ENCODE measurements around the gene PIGM. TPM values are rescaled to one million over a fixed set of nuclear protein-coding genes. Genes with fewer than 3 reads are reported as not detected.

The PIGM gene
- total RNA-seq, 1 donor from 2014 or later, result 7.0 TPM

DNA sequence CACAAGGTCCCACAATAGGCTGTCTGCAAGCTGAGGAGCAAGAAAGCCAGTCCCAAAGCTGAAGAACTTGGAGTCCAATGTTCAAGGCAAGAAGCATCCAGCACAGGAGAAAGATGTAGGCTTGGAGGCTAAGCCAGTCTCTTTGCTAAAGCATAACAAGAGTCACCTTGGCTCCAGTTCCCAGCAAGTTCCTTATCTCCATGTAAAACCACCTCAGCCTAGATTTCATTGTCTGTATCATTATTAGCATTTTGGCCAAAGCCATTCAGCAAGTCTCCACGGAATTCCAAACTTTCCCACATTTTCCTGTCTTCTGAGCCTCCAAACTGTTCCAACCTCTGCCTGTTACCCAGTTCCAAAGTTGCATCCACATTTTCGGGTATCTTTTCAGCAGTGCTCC is 36.9 kb downstream of the PIGM start:
- no peaks in the 10 kb centered on the region for H3K36me3 ChIP-seq (ENCODE audit: insufficient read depth, low read length)
- no peak overlapping the region for H3K9ac ChIP-seq (ENCODE audit: low read length)
- no peaks in the 10 kb centered on the region for H3K27me3 ChIP-seq (ENCODE audit: insufficient read depth, low read length)
- no peaks in the 10 kb centered on the region for H4K20me1 ChIP-seq (ENCODE audit: insufficient read depth, low read length)
- TF ChIP-seq, protein P1, sequence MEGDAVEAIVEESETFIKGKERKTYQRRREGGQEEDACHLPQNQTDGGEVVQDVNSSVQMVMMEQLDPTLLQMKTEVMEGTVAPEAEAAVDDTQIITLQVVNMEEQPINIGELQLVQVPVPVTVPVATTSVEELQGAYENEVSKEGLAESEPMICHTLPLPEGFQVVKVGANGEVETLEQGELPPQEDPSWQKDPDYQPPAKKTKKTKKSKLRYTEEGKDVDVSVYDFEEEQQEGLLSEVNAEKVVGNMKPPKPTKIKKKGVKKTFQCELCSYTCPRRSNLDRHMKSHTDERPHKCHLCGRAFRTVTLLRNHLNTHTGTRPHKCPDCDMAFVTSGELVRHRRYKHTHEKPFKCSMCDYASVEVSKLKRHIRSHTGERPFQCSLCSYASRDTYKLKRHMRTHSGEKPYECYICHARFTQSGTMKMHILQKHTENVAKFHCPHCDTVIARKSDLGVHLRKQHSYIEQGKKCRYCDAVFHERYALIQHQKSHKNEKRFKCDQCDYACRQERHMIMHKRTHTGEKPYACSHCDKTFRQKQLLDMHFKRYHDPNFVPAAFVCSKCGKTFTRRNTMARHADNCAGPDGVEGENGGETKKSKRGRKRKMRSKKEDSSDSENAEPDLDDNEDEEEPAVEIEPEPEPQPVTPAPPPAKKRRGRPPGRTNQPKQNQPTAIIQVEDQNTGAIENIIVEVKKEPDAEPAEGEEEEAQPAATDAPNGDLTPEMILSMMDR (IDR thresholded peaks at IDR 0.05; ENCODE audit: insufficient read depth, low read depth, low read length), result no peak
- no peak for TF ChIP-seq EZH2 (IDR thresholded peaks at IDR 0.05; ENCODE audit: insufficient read depth, low read length)
- no peak overlapping the region for H3K4me3 ChIP-seq (ENCODE audit: insufficient read depth, low read depth, low read length)
- no peak overlapping the region for H3K27ac ChIP-seq (ENCODE audit: low read depth, low read length)
- Mint-ChIP-seq H3K27me3 (ENCODE audit: low read depth, unreplicated experiment) (no peaks in the 10 kb centered on the region), H3K27ac (ENCODE audit: unreplicated experiment) (no peak overlapping the region), H3K4me1 (ENCODE audit: low read depth, unreplicated experiment) (peaks cover 30% of the 10 kb centered on the region), H3K4me3 (ENCODE audit: unreplicated experiment) (no peak overlapping the region), H3K36me3 (ENCODE audit: low read depth, unreplicated experiment) (no peaks in the 10 kb centered on the region), H3K9me3 (ENCODE audit: unreplicated experiment) (no peaks in the 10 kb centered on the region)
- H3K4me1 ChIP-seq (ENCODE audit: insufficient read depth, low read length), result peaks cover 8% of the 10 kb centered on the region
- no peak overlapping the region for H3K4me2 ChIP-seq (ENCODE audit: low read length)
- H3K79me2 ChIP-seq (ENCODE audit: insufficient read depth, low read length), result no peaks in the 10 kb centered on the region
- H3K9me3 ChIP-seq (ENCODE audit: insufficient read depth, low read depth, low read length), result no peaks in the 10 kb centered on the region
- DNase-seq (ENCODE audit: low read depth) (peak; percentile 24), FAIRE-seq (no peak)
- H2AFZ ChIP-seq (ENCODE audit: low read depth, low read length), result no peak overlapping the region

DNA sequence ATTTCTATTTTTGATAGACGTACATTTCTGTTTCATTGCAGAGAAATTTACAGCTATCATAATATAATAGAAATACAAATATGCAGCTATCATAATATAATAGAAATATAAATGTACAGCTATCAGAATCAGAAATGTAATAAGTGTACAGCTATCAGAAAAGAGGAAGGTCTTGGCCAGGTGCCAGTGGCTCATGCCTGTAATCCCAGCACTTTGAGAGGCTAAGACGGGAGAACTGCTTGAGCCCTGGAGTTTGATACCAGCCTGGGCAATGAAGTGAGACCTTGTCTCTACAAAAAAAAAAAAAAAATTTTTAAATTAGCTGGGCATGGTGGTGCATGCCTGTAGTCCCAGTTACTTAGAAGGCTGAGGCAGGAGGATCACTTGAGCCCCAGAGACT is 37.9 kb downstream of the PIGM start:
- Histone ChIP-seq H2AFZ (ENCODE audit: low read depth, low read length) (no peak overlapping the region), H3K4me3 (ENCODE audit: insufficient read depth, low read depth, low read length) (no peak overlapping the region), H3K36me3 (ENCODE audit: insufficient read depth, low read length) (no peaks in the 10 kb centered on the region), H3K79me2 (ENCODE audit: insufficient read depth, low read length) (no peaks in the 10 kb centered on the region), H4K20me1 (ENCODE audit: insufficient read depth, low read length) (no peaks in the 10 kb centered on the region), H3K27me3 (ENCODE audit: insufficient read depth, low read length) (no peaks in the 10 kb centered on the region), H3K9me3 (ENCODE audit: insufficient read depth, low read depth, low read length) (no peaks in the 10 kb centered on the region), H3K9ac (ENCODE audit: low read length) (no peak overlapping the region), H3K27ac (ENCODE audit: low read depth, low read length) (no peak overlapping the region), H3K4me1 (ENCODE audit: insufficient read depth, low read length) (peaks cover 8% of the 10 kb centered on the region), H3K4me2 (ENCODE audit: low read length) (no peak overlapping the region)
- no peak for FAIRE-seq
- Mint-ChIP-seq H3K9me3 (ENCODE audit: unreplicated experiment) (no peaks in the 10 kb centered on the region), H3K27me3 (ENCODE audit: low read depth, unreplicated experiment) (no peaks in the 10 kb centered on the region), H3K27ac (ENCODE audit: unreplicated experiment) (no peak overlapping the region), H3K4me3 (ENCODE audit: unreplicated experiment) (peak overlapping the region; percentile 20), H3K4me1 (ENCODE audit: low read depth, unreplicated experiment) (peaks cover 26% of the 10 kb centered on the region), H3K36me3 (ENCODE audit: low read depth, unreplicated experiment) (no peaks in the 10 kb centered on the region)
- no peak for DNase-seq (ENCODE audit: low read depth)
- TF ChIP-seq EZH2 (IDR thresholded peaks at IDR 0.05; ENCODE audit: insufficient read depth, low read length), result no peak

DNA sequence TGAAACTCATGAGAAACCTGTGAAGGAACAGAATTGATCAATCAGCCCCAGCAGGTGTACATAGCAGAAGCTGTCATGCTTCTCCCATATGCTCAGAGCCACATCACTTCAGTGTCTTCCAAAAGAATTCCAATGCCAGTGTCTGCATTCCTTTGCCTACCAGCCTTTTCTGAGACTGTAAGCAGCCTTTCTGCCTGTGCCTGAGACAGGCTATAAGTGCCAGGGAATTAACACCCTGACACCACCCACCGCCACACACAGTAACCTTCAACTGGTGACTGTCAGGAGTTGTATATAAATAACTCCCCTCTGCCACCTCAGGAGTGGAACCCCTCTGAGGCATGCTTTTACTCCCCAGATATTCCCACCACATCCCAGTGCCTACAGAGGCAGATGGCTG is 39.6 kb downstream of the PIGM start:
- FAIRE-seq, result no peak
- H3K27me3 ChIP-seq (ENCODE audit: insufficient read depth, low read length), result no peaks in the 10 kb centered on the region
- H3K4me1 ChIP-seq (ENCODE audit: insufficient read depth, low read length), result peaks cover 8% of the 10 kb centered on the region
- H3K27me3 Mint-ChIP-seq (ENCODE audit: low read depth, unreplicated experiment), result peaks cover 4% of the 10 kb centered on the region
- TF ChIP-seq, protein P1 (IDR thresholded peaks at IDR 0.05; ENCODE audit: insufficient read depth, low read depth, low read length), result no peak
- TF ChIP-seq EZH2 (IDR thresholded peaks at IDR 0.05; ENCODE audit: insufficient read depth, low read length), result no peak
- H2AFZ ChIP-seq (ENCODE audit: low read depth, low read length), result no peak overlapping the region
- H3K27ac Mint-ChIP-seq (ENCODE audit: unreplicated experiment), result peak overlapping the region; percentile 47
- no peak overlapping the region for H3K27ac ChIP-seq (ENCODE audit: low read depth, low read length)
- peaks cover 26% of the 10 kb centered on the region for H3K4me1 Mint-ChIP-seq (ENCODE audit: low read depth, unreplicated experiment)
- no peaks in the 10 kb centered on the region for H3K79me2 ChIP-seq (ENCODE audit: insufficient read depth, low read length)
- no peaks in the 10 kb centered on the region for H4K20me1 ChIP-seq (ENCODE audit: insufficient read depth, low read length)
- no peak overlapping the region for H3K4me3 Mint-ChIP-seq (ENCODE audit: unreplicated experiment)
- no peak overlapping the region for H3K9ac ChIP-seq (ENCODE audit: low read length)
- no peaks in the 10 kb centered on the region for H3K9me3 ChIP-seq (ENCODE audit: insufficient read depth, low read depth, low read length)
- H3K36me3 ChIP-seq (ENCODE audit: insufficient read depth, low read length), result no peaks in the 10 kb centered on the region
- H3K4me3 ChIP-seq (ENCODE audit: insufficient read depth, low read depth, low read length), result no peak overlapping the region
- no peaks in the 10 kb centered on the region for H3K36me3 Mint-ChIP-seq (ENCODE audit: low read depth, unreplicated experiment)
- H3K9me3 Mint-ChIP-seq (ENCODE audit: unreplicated experiment), result no peaks in the 10 kb centered on the region
- no peak for DNase-seq (ENCODE audit: low read depth)
- H3K4me2 ChIP-seq (ENCODE audit: low read length), result no peak overlapping the region

Data from astrocyte (in vitro differentiated cells and primary cell).